Endothelial cell (in vitro differentiated cells): ENCODE measurements around the gene CD300LD. TPM values are rescaled to one million over a fixed set of nuclear protein-coding genes. Genes with fewer than 3 reads are reported as not detected.

Experiments used
- DNase-seq: peaks from one replicate; pipeline ENCODE4 v3.0.0; 2021; ENCODE audit warnings: low spot score
- H3K27ac Mint-ChIP-seq: one replicate; pipeline ENCODE4 v1.8.0; 2021; ENCODE audit warnings: mixed read lengths, inconsistent platforms; ENCODE audit not compliant: unreplicated experiment
- H3K27me3 Mint-ChIP-seq: one replicate; pipeline ENCODE4 v1.8.0; 2021; ENCODE audit warnings: mild to moderate bottlenecking, moderate library complexity, mixed read lengths, inconsistent platforms; ENCODE audit not compliant: unreplicated experiment
- H3K36me3 Mint-ChIP-seq: one replicate; pipeline ENCODE4 v1.8.0; 2021; ENCODE audit warnings: mild to moderate bottlenecking, low read depth, mixed read lengths, inconsistent platforms; ENCODE audit not compliant: unreplicated experiment
- H3K4me1 Mint-ChIP-seq: one replicate; pipeline ENCODE4 v1.8.0; 2021; ENCODE audit warnings: mild to moderate bottlenecking, mixed read lengths, inconsistent platforms; ENCODE audit not compliant: unreplicated experiment
- H3K4me3 Mint-ChIP-seq: one replicate; pipeline ENCODE4 v1.8.0; 2021; ENCODE audit warnings: mild to moderate bottlenecking, mixed read lengths, inconsistent platforms; ENCODE audit not compliant: unreplicated experiment
- H3K9me3 Mint-ChIP-seq: one replicate; pipeline ENCODE4 v1.8.0; 2021; ENCODE audit warnings: mixed read lengths, inconsistent platforms; ENCODE audit not compliant: unreplicated experiment
- total RNA-seq: library from RNA; stranded (reverse); fragmentation: NEBNext Ultra II Directional; extraction: Animal tissue kit (Norgen Biotek cat#: 25700); gene quantifications from one replicate; pipeline ENCODE4 v1.2.1, GENCODE V29; 2021; ENCODE audit not compliant: unreplicated experiment
- TF ChIP-seq, protein P1 (sequence below): fragments of 200-600 bp; sonication (generic); IDR thresholded peaks from one replicate; pipeline ENCODE4 v1.5.0; 2021; ENCODE audit warnings: antibody characterized with exemption; ENCODE audit not compliant: unreplicated experiment

Gene CD300LD
- total RNA-seq, 1 donor from 2014 or later = not detected

DNA sequence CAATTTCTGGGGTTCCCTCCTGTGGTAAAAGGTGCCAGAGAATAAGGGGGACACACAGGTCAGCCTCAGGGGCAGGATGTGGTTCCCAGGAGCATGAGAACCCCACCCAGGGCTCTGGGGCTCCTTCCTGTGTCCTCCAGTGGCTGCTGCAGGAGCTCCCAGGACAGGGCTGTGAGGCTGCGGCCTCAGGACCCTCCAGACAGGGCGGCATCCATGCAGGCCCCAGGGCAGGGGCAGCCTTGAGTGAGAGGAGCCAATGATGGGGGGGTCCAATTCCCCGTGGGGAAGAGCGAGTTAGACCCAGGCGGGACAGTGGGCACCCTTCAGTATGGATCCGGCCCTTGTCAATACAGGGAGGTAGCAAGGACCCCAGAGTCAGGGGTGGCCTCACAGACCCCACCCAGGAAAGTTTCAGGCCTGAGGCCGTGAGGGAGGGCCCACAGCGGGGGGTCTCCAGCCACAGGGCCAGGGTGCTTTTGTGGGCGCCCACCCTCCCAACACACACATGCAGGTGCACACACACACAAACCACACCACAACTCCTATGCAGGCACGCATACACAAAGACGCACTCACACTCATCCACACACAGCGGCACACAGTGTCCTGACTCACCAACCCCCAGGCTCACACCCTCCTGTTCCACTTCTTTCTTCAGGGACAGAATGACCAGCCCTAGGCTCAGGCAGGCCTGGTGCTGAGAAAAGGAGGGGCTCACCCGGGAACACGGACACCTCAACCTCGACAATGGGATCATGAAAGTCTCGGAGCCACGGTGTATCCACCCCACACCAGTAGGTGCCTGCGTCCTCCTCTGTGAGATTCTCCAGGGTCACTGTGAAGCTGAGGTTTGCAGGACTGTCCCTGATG lies 48.0 kb downstream of the CD300LD start:
- H3K27me3 Mint-ChIP-seq = peaks cover 13% of the 10 kb centered on the region
- no peaks in the 10 kb centered on the region for H3K9me3 Mint-ChIP-seq
- TF ChIP-seq, protein P1, sequence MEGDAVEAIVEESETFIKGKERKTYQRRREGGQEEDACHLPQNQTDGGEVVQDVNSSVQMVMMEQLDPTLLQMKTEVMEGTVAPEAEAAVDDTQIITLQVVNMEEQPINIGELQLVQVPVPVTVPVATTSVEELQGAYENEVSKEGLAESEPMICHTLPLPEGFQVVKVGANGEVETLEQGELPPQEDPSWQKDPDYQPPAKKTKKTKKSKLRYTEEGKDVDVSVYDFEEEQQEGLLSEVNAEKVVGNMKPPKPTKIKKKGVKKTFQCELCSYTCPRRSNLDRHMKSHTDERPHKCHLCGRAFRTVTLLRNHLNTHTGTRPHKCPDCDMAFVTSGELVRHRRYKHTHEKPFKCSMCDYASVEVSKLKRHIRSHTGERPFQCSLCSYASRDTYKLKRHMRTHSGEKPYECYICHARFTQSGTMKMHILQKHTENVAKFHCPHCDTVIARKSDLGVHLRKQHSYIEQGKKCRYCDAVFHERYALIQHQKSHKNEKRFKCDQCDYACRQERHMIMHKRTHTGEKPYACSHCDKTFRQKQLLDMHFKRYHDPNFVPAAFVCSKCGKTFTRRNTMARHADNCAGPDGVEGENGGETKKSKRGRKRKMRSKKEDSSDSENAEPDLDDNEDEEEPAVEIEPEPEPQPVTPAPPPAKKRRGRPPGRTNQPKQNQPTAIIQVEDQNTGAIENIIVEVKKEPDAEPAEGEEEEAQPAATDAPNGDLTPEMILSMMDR = no peak
- DNase-seq = no peak
- H3K4me3 Mint-ChIP-seq = no peak overlapping the region
- no peaks in the 10 kb centered on the region for H3K36me3 Mint-ChIP-seq
- peaks cover 5% of the 10 kb centered on the region for H3K4me1 Mint-ChIP-seq
- H3K27ac Mint-ChIP-seq = no peak overlapping the region

GRCh38 chr17:74543406-74543805 lies 48.7 kb downstream of the CD300LD start:
- H3K4me3 Mint-ChIP-seq = no peak overlapping the region
- peaks cover 14% of the 10 kb centered on the region for H3K27me3 Mint-ChIP-seq
- no peaks in the 10 kb centered on the region for H3K36me3 Mint-ChIP-seq
- no peak overlapping the region for H3K27ac Mint-ChIP-seq
- H3K9me3 Mint-ChIP-seq = no peaks in the 10 kb centered on the region
- H3K4me1 Mint-ChIP-seq = peaks cover 5% of the 10 kb centered on the region
- no peak for DNase-seq
- TF ChIP-seq, protein P1 = no peak

- TF ChIP-seq, protein P1 = no peak
- peaks cover under 1% of the 10 kb centered on the region for H3K4me1 Mint-ChIP-seq
- H3K36me3 Mint-ChIP-seq = no peaks in the 10 kb centered on the region
- DNase-seq = no peak
- H3K27me3 Mint-ChIP-seq = peaks cover 14% of the 10 kb centered on the region
- no peak overlapping the region for H3K27ac Mint-ChIP-seq
- no peak overlapping the region for H3K4me3 Mint-ChIP-seq
- no peaks in the 10 kb centered on the region for H3K9me3 Mint-ChIP-seq
These were observed 49.2 kb downstream of the CD300LD start for GRCh38 chr17:74542727-74543383.

GRCh38 chr17:74542166-74542565 lies 49.9 kb downstream of the CD300LD start:
- Mint-ChIP-seq H3K9me3 (no peaks in the 10 kb centered on the region), H3K4me1 (no peaks in the 10 kb centered on the region), H3K27ac (no peak overlapping the region)

More at GRCh38 chr17:74542166-74542565, 49.9 kb downstream of the CD300LD start:
- H3K27me3 Mint-ChIP-seq = peaks cover 15% of the 10 kb centered on the region
- no peaks in the 10 kb centered on the region for H3K36me3 Mint-ChIP-seq
- DNase-seq = no peak
- no peak overlapping the region for H3K4me3 Mint-ChIP-seq
- TF ChIP-seq, protein P1 = no peak
